Astrocyte of the spinal cord (primary cell): ENCODE measurements around the gene GJE1.
"Not testable (repeated sequence)": the region's sequence is repeated elsewhere in the genome, so short reads cannot be mapped to it uniquely, and the experiment has no call there.

ENCODE experiments used
- DNase-seq: peaks from one replicate; pipeline ENCODE4 v3.0.0; 2011; ENCODE audit warnings: low read depth, low spot score
- H3K4me3 ChIP-seq: 2 replicates; pipeline ENCODE4 v1.5.1; 2011; ENCODE audit warnings: low read depth, mild to moderate bottlenecking, low read length, moderate library complexity
- in situ Hi-C: cut with HindIII; loops from 2 replicates; pipeline ENCODE4 v1.10.0; 2017; ENCODE audit warnings: low sequenced_read_pairs
- TF ChIP-seq, protein P1 (sequence below): IDR thresholded peaks from 2 replicates; pipeline ENCODE4 v1.5.1; 2012; ENCODE audit warnings: low read depth, mild to moderate bottlenecking, low read length, inconsistent platforms

Gene GJE1

DNA sequence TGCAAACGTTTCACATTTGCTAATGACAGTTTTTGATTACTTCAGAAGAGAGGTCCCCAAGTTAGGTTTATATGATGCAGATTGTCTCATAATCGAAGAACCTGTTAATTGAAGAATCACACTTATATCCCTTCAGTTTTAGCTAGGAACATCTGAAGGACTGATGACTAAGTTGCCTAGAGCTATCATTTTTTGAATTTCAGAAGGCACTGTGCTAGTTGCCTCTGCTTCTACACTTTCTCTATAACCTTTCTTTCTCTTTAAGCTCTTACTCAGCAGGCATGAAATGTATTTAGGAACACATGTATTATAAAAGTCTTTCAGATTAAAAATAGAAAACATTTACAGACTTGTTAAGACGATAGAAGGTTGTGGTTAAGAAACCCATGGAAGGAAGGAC is 14.4 kb upstream of the GJE1 start:
- in situ Hi-C loops = no loop called here
- TF ChIP-seq, protein P1, sequence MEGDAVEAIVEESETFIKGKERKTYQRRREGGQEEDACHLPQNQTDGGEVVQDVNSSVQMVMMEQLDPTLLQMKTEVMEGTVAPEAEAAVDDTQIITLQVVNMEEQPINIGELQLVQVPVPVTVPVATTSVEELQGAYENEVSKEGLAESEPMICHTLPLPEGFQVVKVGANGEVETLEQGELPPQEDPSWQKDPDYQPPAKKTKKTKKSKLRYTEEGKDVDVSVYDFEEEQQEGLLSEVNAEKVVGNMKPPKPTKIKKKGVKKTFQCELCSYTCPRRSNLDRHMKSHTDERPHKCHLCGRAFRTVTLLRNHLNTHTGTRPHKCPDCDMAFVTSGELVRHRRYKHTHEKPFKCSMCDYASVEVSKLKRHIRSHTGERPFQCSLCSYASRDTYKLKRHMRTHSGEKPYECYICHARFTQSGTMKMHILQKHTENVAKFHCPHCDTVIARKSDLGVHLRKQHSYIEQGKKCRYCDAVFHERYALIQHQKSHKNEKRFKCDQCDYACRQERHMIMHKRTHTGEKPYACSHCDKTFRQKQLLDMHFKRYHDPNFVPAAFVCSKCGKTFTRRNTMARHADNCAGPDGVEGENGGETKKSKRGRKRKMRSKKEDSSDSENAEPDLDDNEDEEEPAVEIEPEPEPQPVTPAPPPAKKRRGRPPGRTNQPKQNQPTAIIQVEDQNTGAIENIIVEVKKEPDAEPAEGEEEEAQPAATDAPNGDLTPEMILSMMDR = no peak
- no peak overlapping the region for H3K4me3 ChIP-seq
- no peak for DNase-seq

- in situ Hi-C loops = no loop called here
- DNase-seq = no peak
- H3K4me3 ChIP-seq = no peak overlapping the region
- TF ChIP-seq, protein P1 = no peak
These were observed 13.8 kb upstream of the GJE1 start for GRCh38 chr6:142118925-142119324.

GRCh38 chr6:142121342-142121741 is 11.4 kb upstream of the GJE1 start:
- in situ Hi-C loops = no loop called here
- TF ChIP-seq, protein P1 = no peak
- DNase-seq = no peak
- H3K4me3 ChIP-seq = no peak overlapping the region

- DNase-seq = no peak
- TF ChIP-seq, protein P1 = no peak
- no peak overlapping the region for H3K4me3 ChIP-seq
- in situ Hi-C loops = no loop called here
These were observed 1.9 kb upstream of the GJE1 start for GRCh38 chr6:142130814-142131213.

- DNase-seq = no peak
- in situ Hi-C loops = no loop called here
- TF ChIP-seq, protein P1 = no peak
- no peak overlapping the region for H3K4me3 ChIP-seq
These were observed 6.2 kb downstream of the GJE1 start for GRCh38 chr6:142138876-142139275.

DNA sequence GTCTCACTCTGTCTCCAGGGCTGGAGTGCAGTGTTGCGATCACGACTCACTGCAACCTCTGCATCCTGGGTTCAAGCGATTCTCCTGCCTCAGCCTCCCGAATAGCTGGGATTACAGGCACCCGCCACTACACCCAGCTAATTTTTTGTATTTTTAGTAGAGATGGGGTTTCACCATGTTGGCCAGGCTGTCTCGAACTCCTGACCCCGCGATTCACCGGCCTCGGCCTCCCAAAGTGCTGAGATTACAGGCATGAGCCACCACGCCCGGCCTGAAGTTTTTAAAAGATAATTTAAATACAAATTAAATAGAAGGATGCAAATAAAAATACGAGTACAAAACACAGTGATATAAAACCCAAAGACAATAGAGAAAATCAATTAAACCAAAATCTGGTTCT is 8.8 kb downstream of the GJE1 start:
- H3K4me3 ChIP-seq, in situ Hi-C loops, DNase-seq: not testable (repeated sequence)

GRCh38 chr6:142146828-142147662 is 14.3 kb downstream of the GJE1 start, which contains the start of the genes NMBR and VTA1:
TSS of gene NMBR (minus strand) at chr6:142147122. CDS start at chr6:142088658, 58,464 bp downstream.
TSS of gene VTA1 (plus strand) at chr6:142147263. CDS start at chr6:142147288, 25 bp downstream.
- DNase-seq = peak; percentile 99

More at GRCh38 chr6:142146828-142147662, 14.3 kb downstream of the GJE1 start, which contains the start of the genes NMBR and VTA1:
- TF ChIP-seq, protein P1 = peak; percentile 93
- H3K4me3 ChIP-seq = peak within 1 kb of the TSS; percentile 95
- in situ Hi-C loops = no loop called here
